ENCODE measurements around the gene NUP62CL. TPM values are rescaled to one million over a fixed set of nuclear protein-coding genes. Genes with fewer than 3 reads are reported as not detected.

Gene NUP62CL
- total RNA-seq, 1 experiment from 2014 or later: 21.1 TPM

- no peak for TF ChIP-seq ZBTB33 (IDR thresholded peaks at IDR 0.05; ENCODE audit: extremely low read depth, insufficient replicate concordance, low read length)
- TF ChIP-seq SP1 (IDR thresholded peaks at IDR 0.05; ENCODE audit: low read depth): no peak
- no peak for TF ChIP-seq ZFX (IDR thresholded peaks at IDR 0.05)
- TF ChIP-seq RAD21 (IDR thresholded peaks at IDR 0.05; ENCODE audit: low read depth): peak; percentile 59
Measured at GRCh38 chrX:107102980-107103379, 103.3 kb downstream of the NUP62CL start (continued).

- H3K9me3 ChIP-seq (ENCODE audit: control insufficient read depth in 1 of 2, insufficient read depth in 1 of 2, low read depth in 1 of 2, low read length in 2 of 2): no peaks in the 10 kb centered on the region
- ChIA-PET CTCF (no interaction called here), POLR2A (no interaction called here), RAD21 (ENCODE audit: low non-redundant PET in 1 of 2, low total read pairs in 2 of 2, uncharacterized antibody in 2 of 2, unreplicated experiment in 2 of 2) (no interaction called here)
- no peaks in the 10 kb centered on the region for H3K27me3 ChIP-seq (ENCODE audit: insufficient read depth, low read length)
- ATAC-seq (no peak), DNase-seq (ENCODE audit: low read depth, low spot score) (no peak)
- intact Hi-C loops (cut with micrococcal nuclease): no loop called here
- H3K4me3 ChIP-seq (replicated peaks in 1 of 2; ENCODE audit: low read depth in 1 of 2, low read length in 2 of 2): no peak overlapping the region
- H3K79me2 ChIP-seq (ENCODE audit: insufficient read depth, low read length): no peaks in the 10 kb centered on the region
- no peaks in the 10 kb centered on the region for H3K36me3 ChIP-seq (ENCODE audit: control insufficient read depth in 1 of 2, insufficient read depth in 2 of 2, low read length in 2 of 2)
- H3K9ac ChIP-seq (ENCODE audit: low read length): no peak overlapping the region
- TF ChIP-seq RAD21 (IDR thresholded peaks at IDR 0.05; ENCODE audit: low read depth) (no peak), EZH2 (IDR thresholded peaks at IDR 0.05) (no peak), SP1 (IDR thresholded peaks at IDR 0.05; ENCODE audit: low read depth) (no peak), ZBTB33 (IDR thresholded peaks at IDR 0.05; ENCODE audit: extremely low read depth, insufficient replicate concordance, low read length) (no peak), REST (IDR thresholded peaks at IDR 0.05; ENCODE audit: low read depth) (no peak), FOSL1 (IDR thresholded peaks at IDR 0.05; ENCODE audit: low read depth) (no peak), POLR2A (IDR thresholded peaks at IDR 0.05; ENCODE audit: borderline replicate concordance, extremely low read depth, insufficient read depth, insufficient read length) (no peak)
- no peaks in the 10 kb centered on the region for H3K9me2 ChIP-seq (ENCODE audit: insufficient read depth)
- H3K4me1 ChIP-seq (ENCODE audit: control insufficient read depth in 1 of 2, insufficient read depth in 2 of 2, low read length in 2 of 2): no peaks in the 10 kb centered on the region
- H3K27ac ChIP-seq (ENCODE audit: low read depth, low read length): no peak overlapping the region
- no TSS peak for BruUV-seq (replicated peaks)
- H2AFZ ChIP-seq (ENCODE audit: low read depth, low read length, poor library complexity, severe bottlenecking): no peak overlapping the region
- no peaks in the 10 kb centered on the region for H4K20me1 ChIP-seq (ENCODE audit: insufficient read depth)
- H3K4me2 ChIP-seq (ENCODE audit: low read length): no peak overlapping the region
Measured at GRCh38 chrX:107076158-107076557, 130.1 kb downstream of the NUP62CL start.

Data from HCT116 (cell line).